GM15510 (cell line): ENCODE results near the gene KCNN3.
A peak's percentile ranks its signal among the peaks of the same experiment; 100 is the strongest.

Experiments used
- POLR2A ChIP-seq: IDR thresholded peaks from 3 replicates; pipeline ENCODE4 v1.6.1; 2011; ENCODE audit warnings: borderline replicate concordance; ENCODE audit not compliant: insufficient read length; ENCODE audit errors: extremely low read depth

KCNN3 gene

GRCh38 chr1:154870115-154870571, at the start of gene KCNN3:
Gene KCNN3 (minus strand): TSS chr1:154870281. CDS start chr1:154869964, 317 bp downstream.
- TF ChIP-seq POLR2A, result peak; percentile 91

DNA sequence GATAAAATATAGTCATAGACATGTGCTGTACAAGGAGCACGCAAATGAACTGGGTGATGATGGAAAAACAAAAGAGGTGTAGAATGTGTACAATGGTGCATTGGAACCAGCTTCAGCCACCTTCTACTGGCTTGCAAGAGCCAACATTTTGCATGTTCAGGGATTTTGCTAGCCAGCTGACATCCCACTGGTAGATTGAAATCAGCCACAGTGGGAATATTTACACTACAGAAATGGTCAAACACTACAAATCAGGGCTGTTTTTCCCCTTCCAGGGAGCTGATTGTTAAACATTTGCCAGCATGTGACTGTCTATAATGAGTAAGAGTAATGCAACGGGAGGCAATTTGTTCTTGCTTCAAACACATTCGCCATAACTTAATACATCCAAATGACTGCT, 43.2 kb upstream of the KCNN3 start:
- no peak for TF ChIP-seq POLR2A

DNA sequence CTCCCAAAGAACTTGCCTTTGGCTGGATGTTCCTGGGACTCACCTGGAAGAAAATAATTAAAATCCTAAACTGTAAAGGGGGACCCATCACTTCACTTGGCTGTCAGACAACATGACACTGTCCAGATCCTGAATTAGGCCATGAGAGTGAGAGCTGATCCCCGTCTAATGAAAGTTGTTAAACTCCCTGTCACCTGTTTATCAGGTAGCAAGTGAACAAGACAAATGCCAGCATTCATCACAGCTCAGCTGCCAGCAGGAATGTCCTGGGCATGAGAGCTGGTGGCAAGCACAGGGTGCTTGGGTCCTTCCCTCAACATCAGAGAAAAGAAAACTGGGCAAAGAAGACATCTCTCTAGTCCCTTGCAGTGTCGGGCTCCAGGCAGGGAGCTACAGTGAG, 42.7 kb upstream of the KCNN3 start:
- TF ChIP-seq POLR2A, result no peak

- TF ChIP-seq POLR2A, result no peak
These were observed 41.8 kb upstream of the KCNN3 start for GRCh38 chr1:154911691-154912550.

DNA sequence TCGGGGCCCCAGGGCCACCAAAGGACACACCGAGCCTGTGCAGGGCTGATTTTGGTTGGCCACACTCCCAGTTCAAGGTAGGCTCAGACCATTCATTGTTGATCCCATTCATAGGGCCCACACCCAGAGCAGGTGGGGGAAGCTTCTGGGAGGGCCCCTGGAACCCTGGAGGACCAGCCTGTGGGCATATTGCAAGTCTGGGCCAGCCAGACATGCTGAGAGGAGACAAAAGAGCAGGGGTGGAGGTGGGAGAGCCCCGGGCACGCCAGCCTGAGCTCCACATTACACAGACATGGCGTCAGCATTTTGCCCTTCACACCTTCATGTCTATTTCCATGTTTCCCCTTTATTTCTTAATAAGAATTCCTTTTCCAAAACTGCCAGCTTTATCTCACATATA, 40.8 kb upstream of the KCNN3 start:
- TF ChIP-seq POLR2A, result no peak

- TF ChIP-seq POLR2A, result no peak
These were observed 38.9 kb upstream of the KCNN3 start for GRCh38 chr1:154908937-154909336.

GRCh38 chr1:154906621-154907081, 36.6 kb upstream of the KCNN3 start:
- TF ChIP-seq POLR2A, result no peak

- TF ChIP-seq POLR2A, result no peak
These were observed 33.0 kb upstream of the KCNN3 start for GRCh38 chr1:154902938-154903566.

DNA sequence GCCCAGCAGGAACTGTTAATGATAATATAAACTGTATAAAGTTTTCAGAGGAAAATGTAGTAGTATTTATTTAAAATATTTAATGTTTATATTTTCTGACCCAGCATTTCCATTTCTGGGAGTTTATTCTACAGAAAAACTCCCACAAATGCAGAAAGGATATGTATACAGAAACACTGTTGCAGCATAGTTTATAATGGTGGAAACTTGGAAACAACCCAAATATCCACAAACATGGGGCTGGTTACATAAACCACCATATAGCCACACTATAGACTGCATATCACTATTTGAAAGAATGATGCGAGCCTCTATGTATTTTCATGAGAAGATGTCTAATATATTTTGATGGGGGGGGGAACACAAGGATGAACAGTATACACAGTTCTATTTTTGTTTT, 31.5 kb upstream of the KCNN3 start:
- TF ChIP-seq POLR2A, result no peak

GRCh38 chr1:154899041-154899440, 29.0 kb upstream of the KCNN3 start:
- no peak for TF ChIP-seq POLR2A

DNA sequence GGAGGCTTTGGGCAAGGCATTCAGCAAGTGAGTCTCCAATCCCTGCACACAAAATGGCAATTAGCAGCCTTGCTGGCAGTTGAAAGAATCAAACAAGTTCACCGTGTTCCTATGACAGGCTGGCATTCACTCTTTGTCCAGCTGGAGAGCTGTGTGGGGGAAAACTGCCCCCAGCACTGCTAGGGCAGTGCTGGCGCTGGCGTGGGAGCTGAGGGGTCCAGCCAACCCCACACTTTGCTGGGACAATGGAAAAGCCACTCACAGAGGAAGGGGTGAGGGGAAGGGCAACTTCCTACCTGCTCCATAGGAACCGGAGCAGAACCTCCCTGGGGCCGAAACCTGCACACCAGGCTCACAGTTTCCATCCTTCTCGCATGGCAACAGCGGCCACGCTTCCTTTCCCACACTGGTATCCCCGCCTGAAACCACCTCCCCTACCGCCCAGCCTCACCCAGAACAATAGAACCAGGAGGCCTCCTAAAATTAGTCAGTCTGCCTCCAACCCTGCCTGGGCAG, 26.7 kb upstream of the KCNN3 start:
- no peak for TF ChIP-seq POLR2A

- TF ChIP-seq POLR2A, result no peak
These were observed 25.7 kb upstream of the KCNN3 start for GRCh38 chr1:154895798-154896197.

- TF ChIP-seq POLR2A, result no peak
These were observed 21.4 kb upstream of the KCNN3 start for GRCh38 chr1:154891452-154891851.

DNA sequence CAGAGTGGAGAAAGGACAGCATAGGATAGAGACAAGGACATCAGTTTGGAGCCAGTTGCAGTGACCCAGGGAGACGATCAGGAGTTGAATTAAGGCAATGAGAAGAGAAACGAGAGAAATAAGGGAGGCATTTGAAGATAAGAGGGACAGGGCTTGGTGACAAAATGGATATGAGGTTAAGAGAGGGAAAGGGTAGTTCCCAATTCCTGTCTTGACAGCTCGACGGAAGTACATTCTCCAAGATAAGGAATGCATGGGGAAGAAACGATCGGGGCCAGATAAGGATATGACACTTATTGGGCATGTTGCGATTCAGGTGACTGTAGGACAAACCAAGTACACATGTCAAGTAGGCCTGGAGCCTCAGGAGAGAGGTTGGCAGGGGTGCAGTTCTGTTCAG, 18.7 kb upstream of the KCNN3 start:
- no peak for TF ChIP-seq POLR2A

DNA sequence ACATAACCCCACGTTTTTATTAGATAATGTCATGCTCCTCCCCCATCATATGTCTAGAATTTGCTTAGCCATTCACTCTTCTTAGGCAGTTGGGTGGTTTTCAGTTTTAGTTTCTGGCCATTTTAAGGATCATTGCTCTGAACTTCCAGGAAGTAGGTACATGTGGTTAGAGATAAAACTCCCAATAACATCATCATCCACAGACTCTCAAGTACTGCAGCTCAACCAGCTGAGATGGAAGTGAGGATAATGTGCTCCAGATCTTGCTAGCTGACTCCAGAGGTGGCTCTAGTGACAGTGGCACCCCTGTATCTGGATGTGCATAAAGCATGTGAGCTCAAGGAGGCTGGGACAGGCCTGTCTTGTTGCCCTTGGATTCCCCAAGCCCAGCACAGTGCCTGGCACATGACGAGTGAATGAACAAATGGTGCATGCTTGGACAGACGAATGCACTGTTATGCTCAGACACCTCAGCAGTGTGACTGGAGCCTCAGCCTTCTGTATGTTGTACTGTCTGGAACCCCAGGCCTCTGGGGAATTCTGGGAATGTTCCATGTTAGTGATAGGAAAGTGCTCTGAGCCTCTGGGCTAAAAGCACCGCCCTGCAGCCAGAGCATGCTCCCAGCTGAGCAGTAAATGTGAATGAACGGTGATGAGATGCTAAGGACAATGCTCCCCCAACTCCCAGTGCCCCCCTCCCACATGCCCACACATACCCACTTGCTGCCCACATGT, 16.4 kb upstream of the KCNN3 start:
- no peak for TF ChIP-seq POLR2A

DNA sequence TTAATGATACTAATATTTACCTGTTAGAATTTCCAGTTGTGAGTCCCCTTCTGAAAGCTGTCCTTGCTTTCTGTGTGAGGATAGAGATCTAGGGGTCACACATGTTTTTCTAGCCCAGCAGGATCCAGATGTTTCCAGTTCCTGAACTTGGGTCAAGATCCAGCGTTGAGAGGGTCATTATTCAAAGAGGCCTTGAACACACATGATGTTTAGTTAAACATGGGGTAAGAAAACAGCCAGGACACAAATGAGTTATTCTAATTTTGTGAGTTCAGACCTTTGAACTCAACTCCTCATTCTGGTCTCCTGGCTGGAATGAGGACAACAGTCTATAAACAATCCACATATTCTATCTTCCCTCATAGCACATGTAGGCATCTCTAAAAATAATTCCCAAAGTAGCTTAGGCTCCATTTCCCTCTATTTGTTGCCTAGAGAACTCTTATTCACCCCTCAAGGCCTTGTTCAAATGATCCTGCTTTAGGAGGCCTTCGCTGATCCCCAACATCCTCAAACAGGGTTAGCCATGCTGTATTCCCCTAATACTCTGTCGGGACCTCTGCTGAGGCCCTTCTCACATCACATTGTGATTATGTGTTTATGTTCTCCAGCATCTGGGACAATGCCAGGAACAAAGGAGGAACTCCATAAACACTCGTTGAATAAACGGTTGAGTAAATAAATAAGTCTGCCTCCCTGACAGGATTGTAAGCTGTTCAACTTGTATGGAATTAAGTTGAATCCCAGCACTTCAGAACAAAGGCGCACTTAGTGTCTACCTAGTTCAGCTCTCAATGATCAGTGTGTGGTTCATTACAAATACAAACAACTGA, 15.0 kb upstream of the KCNN3 start:
- TF ChIP-seq POLR2A, result no peak
